ENCODE results near the gene ZNF431. TPM values are rescaled to one million over a fixed set of nuclear protein-coding genes. Genes with fewer than 3 reads are reported as not detected.

Gene ZNF431
- total and polyA plus RNA-seq, 9 of the 15 experiments (the other 6 are each of a cell fraction or from before 2014, with no cell fraction given) = 3.3 to 24.8 (median 13.5) TPM

DNA sequence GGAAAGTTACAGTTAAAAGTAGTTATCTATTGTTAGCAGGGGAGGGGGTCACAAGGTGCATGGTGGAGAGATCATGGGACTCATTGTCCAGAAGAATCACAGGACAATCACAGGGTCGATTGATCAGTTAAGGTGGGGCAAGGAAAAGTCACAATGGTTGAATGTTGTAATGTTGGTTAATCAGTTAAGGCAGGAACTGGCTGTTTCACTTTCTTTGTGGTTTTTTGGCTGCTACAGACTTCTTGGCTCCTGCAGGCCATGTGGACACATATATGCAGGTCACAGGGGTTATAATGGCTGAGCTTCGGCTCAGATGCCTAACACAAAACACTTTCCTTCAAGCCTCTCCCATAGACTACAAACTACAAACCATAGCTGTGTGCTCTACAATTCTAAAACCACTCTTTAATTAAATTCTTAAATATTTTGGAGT, 6.9 kb upstream of the ZNF431 start (continued):
- TF ChIP-seq, protein P1, sequence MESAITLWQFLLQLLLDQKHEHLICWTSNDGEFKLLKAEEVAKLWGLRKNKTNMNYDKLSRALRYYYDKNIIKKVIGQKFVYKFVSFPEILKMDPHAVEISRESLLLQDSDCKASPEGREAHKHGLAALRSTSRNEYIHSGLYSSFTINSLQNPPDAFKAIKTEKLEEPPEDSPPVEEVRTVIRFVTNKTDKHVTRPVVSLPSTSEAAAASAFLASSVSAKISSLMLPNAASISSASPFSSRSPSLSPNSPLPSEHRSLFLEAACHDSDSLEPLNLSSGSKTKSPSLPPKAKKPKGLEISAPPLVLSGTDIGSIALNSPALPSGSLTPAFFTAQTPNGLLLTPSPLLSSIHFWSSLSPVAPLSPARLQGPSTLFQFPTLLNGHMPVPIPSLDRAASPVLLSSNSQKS (CRISPR knock-in tag; IDR thresholded peaks at IDR 0.05) = no peak
- no peak for TF ChIP-seq PHB (CRISPR knock-in tag; IDR thresholded peaks at IDR 0.05)
- TF ChIP-seq RFX1 (IDR thresholded peaks at IDR 0.05) = no peak
- no peak for TF ChIP-seq HOXB6 (CRISPR knock-in tag; IDR thresholded peaks at IDR 0.05; ENCODE audit: borderline replicate concordance)
- TF ChIP-seq TGIF2 (CRISPR knock-in tag; IDR thresholded peaks at IDR 0.05) = no peak
- TF ChIP-seq ZNF134 (CRISPR knock-in tag; conservative IDR thresholded peaks at IDR 0.05) = no peak
- TF ChIP-seq ZBTB26 (CRISPR knock-in tag; IDR thresholded peaks at IDR 0.05) = no peak
- no peak for TF ChIP-seq ZBTB2 (IDR thresholded peaks at IDR 0.05)
- no peak for TF ChIP-seq CEBPG (CRISPR knock-in tag; IDR thresholded peaks at IDR 0.05)
- no peak for TF ChIP-seq CEBPG (tag; conservative IDR thresholded peaks at IDR 0.05 in 1 of 2, IDR thresholded peaks at IDR 0.05 in 1 of 2)
- no peak for TF ChIP-seq BCL6 (CRISPR knock-in tag; IDR thresholded peaks at IDR 0.05)
- TF ChIP-seq, protein P2, sequence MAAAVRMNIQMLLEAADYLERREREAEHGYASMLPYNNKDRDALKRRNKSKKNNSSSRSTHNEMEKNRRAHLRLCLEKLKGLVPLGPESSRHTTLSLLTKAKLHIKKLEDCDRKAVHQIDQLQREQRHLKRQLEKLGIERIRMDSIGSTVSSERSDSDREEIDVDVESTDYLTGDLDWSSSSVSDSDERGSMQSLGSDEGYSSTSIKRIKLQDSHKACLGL (CRISPR knock-in tag; IDR thresholded peaks at IDR 0.05; ENCODE audit: borderline replicate concordance, poor library complexity, severe bottlenecking) = peak; percentile 29
- no peak for TF ChIP-seq SAFB2 (IDR thresholded peaks at IDR 0.05; ENCODE audit: borderline replicate concordance, low read depth, low read length, severe bottlenecking)
- TF ChIP-seq SIX5 (IDR thresholded peaks at IDR 0.05; ENCODE audit: borderline replicate concordance in 1 of 2, insufficient read depth in 1 of 2, low read depth in 1 of 2, low read length in 2 of 2) = no peak
- TF ChIP-seq HDAC1 (IDR thresholded peaks at IDR 0.05) = no peak
- TF ChIP-seq TEAD4 (IDR thresholded peaks at IDR 0.05; ENCODE audit: low read length) = no peak
- no peak for TF ChIP-seq TEAD4 (CRISPR knock-in tag; IDR thresholded peaks at IDR 0.05; ENCODE audit: borderline replicate concordance)
- TF ChIP-seq, protein P3, sequence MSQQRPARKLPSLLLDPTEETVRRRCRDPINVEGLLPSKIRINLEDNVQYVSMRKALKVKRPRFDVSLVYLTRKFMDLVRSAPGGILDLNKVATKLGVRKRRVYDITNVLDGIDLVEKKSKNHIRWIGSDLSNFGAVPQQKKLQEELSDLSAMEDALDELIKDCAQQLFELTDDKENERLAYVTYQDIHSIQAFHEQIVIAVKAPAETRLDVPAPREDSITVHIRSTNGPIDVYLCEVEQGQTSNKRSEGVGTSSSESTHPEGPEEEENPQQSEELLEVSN (IDR thresholded peaks at IDR 0.05; ENCODE audit: borderline replicate concordance in 1 of 2, extremely low read depth in 1 of 2, insufficient read depth in 1 of 2, insufficient read length in 1 of 2, low read depth in 1 of 2, low read length in 1 of 2, poor library complexity in 1 of 2, severe bottlenecking in 1 of 2) = no peak
- TF ChIP-seq STAT5A (IDR thresholded peaks at IDR 0.05; ENCODE audit: borderline replicate concordance, low read length) = no peak
- no peak for TF ChIP-seq KAT8 (IDR thresholded peaks at IDR 0.05; ENCODE audit: low read depth)
- TF ChIP-seq KLF1 (tag; IDR thresholded peaks at IDR 0.05) = 0 out of 2 replicates have a peak, but pooled peaks have one; percentile 24
- peak; percentile 44; the same call in 1 of the 2 replicates for TF ChIP-seq TAL1 (IDR thresholded peaks at IDR 0.05)
- no peak for TF ChIP-seq ZNF124 (CRISPR knock-in tag; IDR thresholded peaks at IDR 0.05)
- TF ChIP-seq ZNF778 (CRISPR knock-in tag; IDR thresholded peaks at IDR 0.05) = no peak
- no peak for TF ChIP-seq NFRKB (IDR thresholded peaks at IDR 0.05; ENCODE audit: low read depth)
- TF ChIP-seq GTF2A2 (tag; IDR thresholded peaks at IDR 0.05) = no peak
